Fibroblast of skin of left quadriceps (primary cell): ENCODE measurements around the gene CSF2.
"Not testable (repeated sequence)": the region's sequence is repeated elsewhere in the genome, so short reads cannot be mapped to it uniquely, and the experiment has no call there.

Experiments
- DNase-seq, 2 experiments: peaks; one replicate each; pipeline ENCODE4 v3.0.0-alpha.2; 2013; ENCODE audit warnings: low read depth in 2 of 2

CSF2 gene

DNA sequence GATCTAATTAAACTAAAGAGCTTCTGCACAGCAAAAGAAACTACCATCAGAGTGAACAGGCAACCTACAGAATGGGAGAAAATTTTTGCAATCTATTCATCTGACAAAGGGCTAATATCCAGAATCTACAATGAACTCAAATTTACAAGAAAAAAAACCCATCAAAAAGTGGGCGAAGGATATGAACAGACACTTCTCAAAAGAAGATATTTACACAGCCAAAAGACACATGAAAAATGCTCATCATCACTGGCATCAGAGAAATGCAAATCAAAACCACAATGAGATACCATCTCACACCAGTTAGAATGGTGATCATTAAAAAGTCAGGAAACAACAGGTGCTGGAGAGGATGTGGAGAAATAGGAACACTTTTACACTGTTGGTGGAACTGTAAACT, 34.9 kb downstream of the CSF2 start:
- DNase-seq, result not testable (repeated sequence)

GRCh38 chr5:132108957-132109356, 35.4 kb downstream of the CSF2 start:
- DNase-seq, result not testable (repeated sequence)

DNA sequence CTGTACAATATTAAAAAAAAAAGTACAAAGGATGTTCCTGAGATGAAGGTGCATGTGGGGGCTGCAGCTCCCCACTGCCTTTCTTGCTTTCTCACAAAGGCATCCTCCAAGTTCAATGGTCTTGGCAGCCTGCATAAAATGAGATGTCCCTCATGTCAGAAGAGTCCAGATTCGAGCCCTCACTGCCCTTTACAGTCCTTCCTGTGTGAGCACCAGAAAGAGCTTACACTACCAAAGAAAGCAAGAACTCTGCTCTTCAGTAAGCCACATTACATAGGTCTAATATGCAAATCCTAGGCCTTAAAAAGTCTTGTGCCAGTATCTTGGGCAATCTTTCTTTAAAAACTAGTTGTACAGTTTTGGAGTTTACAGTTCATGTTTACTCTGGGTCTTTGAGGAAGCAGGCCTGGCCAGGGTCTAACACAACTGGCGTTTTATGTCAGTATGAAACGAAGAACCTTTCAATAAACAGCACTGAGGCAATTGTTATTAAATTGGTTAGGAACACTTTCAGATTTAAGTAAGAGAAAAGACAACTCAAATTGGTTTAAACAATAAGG, 36.0 kb downstream of the CSF2 start:
- DNase-seq, result no peak

GRCh38 chr5:132110195-132110594, 36.6 kb downstream of the CSF2 start:
- no peak for DNase-seq

DNA sequence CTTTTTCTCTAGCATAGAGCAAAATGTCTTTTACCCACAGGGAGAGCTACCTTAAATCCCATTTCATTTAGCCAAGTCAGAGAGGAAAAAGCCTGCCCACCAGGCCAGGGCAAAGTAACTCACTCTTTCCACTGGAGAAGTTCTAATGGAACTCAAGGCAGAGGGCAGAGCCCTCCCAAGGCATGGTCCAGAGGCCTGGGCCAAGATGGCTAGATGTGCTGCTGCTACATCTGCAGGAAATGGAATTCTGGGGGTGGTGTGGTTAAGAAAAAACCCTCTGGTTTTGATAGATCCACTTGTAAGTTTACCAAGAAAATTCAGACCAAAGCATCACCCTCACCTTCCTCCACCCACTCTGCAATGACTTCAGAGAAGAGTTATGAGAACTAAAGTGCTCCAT, 37.3 kb downstream of the CSF2 start:
- DNase-seq, result no peak

DNA sequence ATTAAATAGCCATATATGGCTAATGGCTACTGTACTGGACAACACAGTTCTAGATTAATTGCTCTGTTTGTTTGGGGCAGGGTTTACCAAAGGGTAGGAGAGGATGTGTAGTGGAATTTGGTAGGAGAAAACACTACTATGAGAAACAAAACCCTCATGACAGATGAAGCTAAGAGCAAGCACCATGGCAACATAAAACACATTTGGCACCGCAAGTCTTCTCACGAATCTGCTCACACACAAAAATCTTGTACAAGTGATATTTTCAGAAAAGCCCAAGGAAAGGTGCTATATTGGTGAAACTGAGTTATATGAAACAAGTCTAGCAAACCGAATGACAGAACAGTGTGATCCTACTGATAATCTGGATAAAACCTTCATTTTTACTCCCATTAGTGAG, 38.5 kb downstream of the CSF2 start:
- DNase-seq, result no peak

GRCh38 chr5:132114150-132115121, 40.8 kb downstream of the CSF2 start:
- no peak for DNase-seq

GRCh38 chr5:132115375-132115774, 41.8 kb downstream of the CSF2 start:
- DNase-seq, result no peak

DNA sequence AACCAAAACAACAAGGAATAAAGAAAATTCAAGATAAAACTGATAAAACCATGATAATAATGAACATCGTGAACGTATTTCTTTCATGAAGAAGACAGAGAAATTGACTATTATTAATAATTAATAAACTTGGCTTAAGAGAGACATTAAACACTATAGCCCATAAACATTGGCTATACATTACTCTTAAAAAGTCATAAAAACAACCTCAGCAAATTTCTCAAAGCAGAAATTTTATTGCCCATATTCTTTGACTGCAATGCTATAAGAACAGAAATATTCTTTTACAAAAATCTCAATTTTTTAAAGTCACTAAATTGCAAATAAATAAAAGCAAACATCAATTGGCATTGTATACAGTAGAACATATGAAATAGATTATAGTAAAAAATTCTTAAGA, 42.5 kb downstream of the CSF2 start:
- no peak for DNase-seq

GRCh38 chr5:132116909-132117489, 43.4 kb downstream of the CSF2 start:
- not testable (repeated sequence) for DNase-seq

DNA sequence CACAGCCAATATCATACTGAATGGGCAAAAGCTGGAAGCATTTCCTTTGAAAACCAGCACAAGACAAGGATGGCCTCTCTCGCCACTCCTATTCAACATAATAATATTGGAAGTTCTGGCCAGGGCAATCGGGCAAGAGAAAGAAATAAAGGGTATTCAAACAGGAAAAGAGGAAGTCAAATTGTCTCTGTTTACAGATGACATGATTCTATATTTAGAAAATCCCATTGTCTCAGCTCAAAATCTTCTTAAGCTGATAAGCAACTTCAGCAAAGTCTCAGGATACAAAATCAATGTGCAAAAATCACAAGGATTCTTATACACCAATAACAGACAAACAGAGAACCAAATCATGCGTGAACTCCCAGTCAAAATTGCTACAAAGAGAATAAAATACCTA, 47.1 kb downstream of the CSF2 start:
- not testable (repeated sequence) for DNase-seq

GRCh38 chr5:132122971-132123370, 49.4 kb downstream of the CSF2 start:
- DNase-seq, result not testable (repeated sequence)

DNA sequence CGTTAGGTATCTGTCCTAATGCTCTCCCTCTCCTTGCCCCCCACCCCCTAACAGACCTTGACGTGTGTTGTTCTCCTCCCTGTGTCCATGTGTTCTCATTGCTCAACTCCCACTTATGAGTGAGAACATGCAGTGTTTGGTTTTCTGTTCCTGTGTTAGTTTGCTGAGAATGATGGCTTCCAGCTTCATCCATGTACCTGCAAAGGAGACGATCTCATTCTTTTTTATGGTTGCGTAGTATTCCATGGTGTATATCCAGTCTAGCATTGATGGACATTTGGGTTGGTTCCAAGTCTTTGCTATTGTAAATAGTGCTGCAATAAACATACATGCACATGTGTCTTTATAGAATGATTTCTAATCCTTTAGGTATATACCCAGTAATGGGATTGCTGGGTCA, 50.0 kb downstream of the CSF2 start:
- DNase-seq, result not testable (repeated sequence)
